Activated T-cell treated with anti-CD3 and anti-CD28 coated beads, Interleukin-2, amount 50 U/mL, for 72 hours (primary cell): ENCODE results near the gene RAB9A. TPM values are rescaled to one million over a fixed set of nuclear protein-coding genes. Genes with fewer than 3 reads are reported as not detected.
"Not testable (repeated sequence)": the region's sequence is repeated elsewhere in the genome, so short reads cannot be mapped to it uniquely, and the experiment has no call there.

Source experiments
- ATAC-seq, 2 donors: fragments of 150-1000 bp; cut with Tn5 transposase; replicated peaks in 1 of 2; 2 replicates each; pipeline ENCODE4 v1.10.0; 2021; ENCODE audit warnings: moderate library complexity in 2 of 2, mild to moderate bottlenecking in 1 of 2
- DNase-seq, 2 donors: peaks; one replicate each; pipeline ENCODE4 v3.0.0; 2021 to 2022; ENCODE audit warnings: mixed read lengths in 1 of 2
- H3K27ac Mint-ChIP-seq: one replicate; pipeline ENCODE4 v1.8.0; 2022; ENCODE audit warnings: mild to moderate bottlenecking, moderate library complexity, mixed read lengths
- H3K27me3 Mint-ChIP-seq: one replicate; pipeline ENCODE4 v1.8.0; 2022; ENCODE audit warnings: low read depth, mixed read lengths
- H3K36me3 Mint-ChIP-seq, 2 donors: one replicate each; pipeline ENCODE4 v1.8.0; 2022; ENCODE audit warnings: mixed read lengths in 2 of 2, mild to moderate bottlenecking in 1 of 2; ENCODE audit not compliant: insufficient read depth in 2 of 2
- H3K4me1 Mint-ChIP-seq: one replicate; pipeline ENCODE4 v1.8.0; 2022; ENCODE audit warnings: low read depth, mixed read lengths
- H3K4me3 Mint-ChIP-seq, 2 donors: one replicate each; pipeline ENCODE4 v1.8.0; 2022; ENCODE audit warnings: mild to moderate bottlenecking in 2 of 2, mixed read lengths in 2 of 2, moderate library complexity in 2 of 2
- H3K9me3 Mint-ChIP-seq, 2 donors: one replicate each; pipeline ENCODE4 v1.8.0; 2022; ENCODE audit warnings: mixed read lengths in 2 of 2
- total RNA-seq, 2 donors: library from RNA; stranded (reverse); gene quantifications; one replicate each; pipeline ENCODE4 v1.2.3, GENCODE V29; 2022

The RAB9A gene
- total RNA-seq, result 10 to 100 TPM; 56.0 to 71.6 TPM

DNA sequence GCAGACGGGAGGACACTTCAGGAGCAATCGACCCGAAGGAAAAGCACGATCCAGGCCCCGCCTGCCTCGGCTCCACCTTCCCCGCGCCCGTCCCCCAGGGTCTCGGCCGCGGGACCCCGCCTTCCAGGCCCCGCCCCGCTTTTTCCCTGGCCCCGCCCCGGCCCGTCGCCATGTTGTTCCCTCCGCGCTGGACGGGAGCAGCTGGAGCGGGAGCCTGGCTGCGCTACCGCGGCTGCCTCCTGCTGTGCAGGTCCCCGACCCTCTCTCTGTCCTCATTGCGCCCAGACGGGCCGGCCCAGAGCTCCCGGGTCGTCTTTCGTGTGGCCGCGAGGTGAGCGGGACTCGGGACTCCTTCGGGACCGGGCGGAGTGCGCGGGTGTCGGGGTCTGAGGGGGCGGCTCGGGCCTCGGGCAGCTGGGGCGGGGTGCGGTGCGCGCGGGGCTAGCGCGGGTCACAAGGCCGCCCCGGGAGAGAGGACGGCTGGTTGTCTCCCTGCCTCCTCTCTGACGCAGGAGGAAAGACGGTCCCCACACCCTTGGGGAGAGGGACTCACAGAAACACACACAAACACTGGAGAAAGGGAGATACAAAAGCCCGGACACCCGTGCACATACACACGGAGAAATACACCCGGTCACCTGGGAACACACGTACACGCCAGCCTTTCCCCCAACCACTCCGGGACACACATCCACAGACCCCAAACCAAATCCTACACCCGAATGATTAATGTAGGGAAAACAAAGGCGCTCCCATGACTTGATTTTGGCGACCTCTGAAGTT is at the start of gene RAB9A:
Gene RAB9A (plus strand): TSS at position 171 of the 783 bp plus-strand sequence. CDS start 19,619 bp downstream, outside the sequence.
- Mint-ChIP-seq H3K9me3 (no peaks in the 10 kb centered on the region), H3K36me3 (peaks cover 21 to 22% of the 10 kb centered on the region in 2 donors), H3K4me1 (peaks cover 70% of the 10 kb centered on the region), H3K27ac (peak within 1 kb of the TSS; percentile 96), H3K4me3 (peak within 1 kb of the TSS; percentile 73 to 97), H3K27me3 (peaks cover 42% of the 10 kb centered on the region)
- ATAC-seq, result peak; percentile 83
- peak; percentile 84 to 88 for DNase-seq

- not testable (repeated sequence) for H3K27ac Mint-ChIP-seq, H3K9me3 Mint-ChIP-seq, ATAC-seq, H3K4me3 Mint-ChIP-seq, H3K4me1 Mint-ChIP-seq, H3K36me3 Mint-ChIP-seq, DNase-seq
- peaks cover 41% of the 10 kb centered on the region for H3K27me3 Mint-ChIP-seq
These were observed 47.2 kb upstream of the RAB9A start for GRCh38 chrX:13641684-13642083.

GRCh38 chrX:13645464-13646153 is 43.3 kb upstream of the RAB9A start:
- no peak overlapping the region for H3K4me3 Mint-ChIP-seq
- H3K9me3 Mint-ChIP-seq, result peaks cover 0 to 2% of the 10 kb centered on the region in 2 donors
- H3K4me1 Mint-ChIP-seq, result peaks cover 15% of the 10 kb centered on the region
- peaks cover 0 to 4% of the 10 kb centered on the region in 2 donors for H3K36me3 Mint-ChIP-seq
- ATAC-seq, result no peak
- DNase-seq, result no peak
- peaks cover 52% of the 10 kb centered on the region for H3K27me3 Mint-ChIP-seq
- no peak overlapping the region for H3K27ac Mint-ChIP-seq

- H3K9me3 Mint-ChIP-seq, result peaks cover 0 to 2% of the 10 kb centered on the region in 2 donors
- peaks cover 0 to 4% of the 10 kb centered on the region in 2 donors for H3K36me3 Mint-ChIP-seq
- DNase-seq (peak; percentile 24 to 52), ATAC-seq (no peak)
- H3K4me1 Mint-ChIP-seq, result peaks cover 15% of the 10 kb centered on the region
- H3K4me3 Mint-ChIP-seq, result no peak overlapping the region
- H3K27ac Mint-ChIP-seq, result no peak overlapping the region
- H3K27me3 Mint-ChIP-seq, result peaks cover 52% of the 10 kb centered on the region
These were observed 42.8 kb upstream of the RAB9A start for GRCh38 chrX:13646154-13646549.

DNA sequence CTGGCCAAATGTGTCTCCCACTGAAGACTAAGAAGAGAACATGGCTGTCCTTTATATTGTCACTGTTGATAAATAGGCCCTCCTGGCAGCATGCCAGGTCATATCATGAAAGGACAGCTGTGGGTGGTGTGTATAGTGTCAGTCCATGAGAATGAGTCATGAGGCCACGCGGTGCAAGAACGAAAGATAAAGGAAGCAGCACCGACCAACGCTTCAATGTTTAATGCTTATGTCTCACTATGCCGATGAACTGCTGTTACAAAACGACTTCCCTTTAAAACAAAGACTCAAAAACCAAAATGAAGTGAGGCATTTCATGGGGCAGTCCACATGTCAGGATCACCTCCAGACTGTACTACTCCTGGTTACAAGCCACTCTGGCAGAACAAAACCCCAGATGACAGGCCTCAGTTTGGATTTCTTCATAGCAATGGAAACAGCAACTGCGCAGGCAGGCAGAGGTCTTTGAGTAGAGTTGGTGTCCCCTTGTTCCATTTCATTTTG is 41.2 kb upstream of the RAB9A start:
- H3K4me1 Mint-ChIP-seq, result peaks cover 23% of the 10 kb centered on the region
- ATAC-seq, result peak; percentile 87 to 97
- peak overlapping the region in 1 of 2 donors; percentile 85 for H3K4me3 Mint-ChIP-seq

GRCh38 chrX:13648336-13648735 is 40.6 kb upstream of the RAB9A start:
- not testable (repeated sequence) for H3K9me3 Mint-ChIP-seq, H3K36me3 Mint-ChIP-seq, DNase-seq, ATAC-seq
- Mint-ChIP-seq H3K4me1 (peaks cover 23% of the 10 kb centered on the region), H3K4me3 (peak overlapping the region in 1 of 2 donors; percentile 85), H3K27me3 (peaks cover 52% of the 10 kb centered on the region), H3K27ac (peak overlapping the region; percentile 95)

More for the DNA sequence above, 41.2 kb upstream of the RAB9A start:
- DNase-seq, result peak; percentile 72 to 75
- peaks cover 52% of the 10 kb centered on the region for H3K27me3 Mint-ChIP-seq
- H3K27ac Mint-ChIP-seq, result peak overlapping the region; percentile 95
- H3K36me3 Mint-ChIP-seq, result peaks cover 0 to 4% of the 10 kb centered on the region in 2 donors
- peaks cover 0 to 2% of the 10 kb centered on the region in 2 donors for H3K9me3 Mint-ChIP-seq

- Mint-ChIP-seq H3K36me3 (peaks cover 0 to 4% of the 10 kb centered on the region in 2 donors), H3K4me1 (peaks cover 37% of the 10 kb centered on the region), H3K27ac (no peak overlapping the region), H3K9me3 (peaks cover 0 to 2% of the 10 kb centered on the region in 2 donors), H3K4me3 (no peak overlapping the region), H3K27me3 (peaks cover 39% of the 10 kb centered on the region)
- DNase-seq (no peak), ATAC-seq (no peak)
These were observed 39.1 kb upstream of the RAB9A start for GRCh38 chrX:13649838-13650237.

GRCh38 chrX:13650318-13650717 is 38.6 kb upstream of the RAB9A start:
- no peak overlapping the region for H3K4me3 Mint-ChIP-seq
- no peak overlapping the region for H3K27ac Mint-ChIP-seq
- H3K36me3 Mint-ChIP-seq, result peaks cover 0 to 4% of the 10 kb centered on the region in 2 donors
- peaks cover 0 to 2% of the 10 kb centered on the region in 2 donors for H3K9me3 Mint-ChIP-seq
- ATAC-seq (no peak), DNase-seq (no peak)
- peaks cover 37% of the 10 kb centered on the region for H3K4me1 Mint-ChIP-seq
- peaks cover 35% of the 10 kb centered on the region for H3K27me3 Mint-ChIP-seq

- H3K27ac Mint-ChIP-seq, result peak overlapping the region; percentile 57
- H3K4me3 Mint-ChIP-seq, result peak overlapping the region in 1 of 2 donors; percentile 26
- ATAC-seq (no peak), DNase-seq (no peak)
- peaks cover 0 to 2% of the 10 kb centered on the region in 2 donors for H3K9me3 Mint-ChIP-seq
- peaks cover 34% of the 10 kb centered on the region for H3K4me1 Mint-ChIP-seq
- H3K36me3 Mint-ChIP-seq, result peaks cover 0 to 4% of the 10 kb centered on the region in 2 donors
- peaks cover 26% of the 10 kb centered on the region for H3K27me3 Mint-ChIP-seq
These were observed 37.8 kb upstream of the RAB9A start for GRCh38 chrX:13651150-13651549.

DNA sequence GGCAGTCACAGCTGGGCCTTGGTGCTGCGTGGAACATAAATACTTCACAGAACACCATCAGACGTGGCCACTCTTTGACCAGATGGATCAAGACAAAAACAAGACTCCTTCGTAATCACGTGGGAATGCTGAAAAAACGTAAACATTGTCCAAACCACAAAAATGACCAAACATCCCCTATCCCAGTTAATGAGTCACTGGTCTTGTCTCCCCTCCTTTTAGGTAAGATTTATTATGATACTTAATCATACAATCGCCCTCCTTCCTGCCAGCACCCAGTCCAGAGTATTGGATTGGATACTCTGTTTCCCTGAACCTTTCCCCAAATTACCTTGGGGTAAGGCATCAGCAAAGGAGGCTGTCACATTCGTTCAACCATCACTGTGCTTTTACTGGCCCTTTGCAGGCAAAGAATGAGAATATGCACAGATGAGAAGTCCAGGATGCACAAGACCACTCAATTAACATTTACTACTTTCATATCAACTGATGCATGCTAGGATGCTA is 36.6 kb upstream of the RAB9A start:
- peak overlapping the region; percentile 88 to 91 for H3K4me3 Mint-ChIP-seq
- peaks cover 31% of the 10 kb centered on the region for H3K4me1 Mint-ChIP-seq
- peaks cover 28% of the 10 kb centered on the region for H3K27me3 Mint-ChIP-seq
- H3K9me3 Mint-ChIP-seq, result peaks cover 0 to 2% of the 10 kb centered on the region in 2 donors
- ATAC-seq (no peak), DNase-seq (no peak)
- H3K27ac Mint-ChIP-seq, result peak overlapping the region; percentile 82
- peaks cover 0 to 4% of the 10 kb centered on the region in 2 donors for H3K36me3 Mint-ChIP-seq

DNA sequence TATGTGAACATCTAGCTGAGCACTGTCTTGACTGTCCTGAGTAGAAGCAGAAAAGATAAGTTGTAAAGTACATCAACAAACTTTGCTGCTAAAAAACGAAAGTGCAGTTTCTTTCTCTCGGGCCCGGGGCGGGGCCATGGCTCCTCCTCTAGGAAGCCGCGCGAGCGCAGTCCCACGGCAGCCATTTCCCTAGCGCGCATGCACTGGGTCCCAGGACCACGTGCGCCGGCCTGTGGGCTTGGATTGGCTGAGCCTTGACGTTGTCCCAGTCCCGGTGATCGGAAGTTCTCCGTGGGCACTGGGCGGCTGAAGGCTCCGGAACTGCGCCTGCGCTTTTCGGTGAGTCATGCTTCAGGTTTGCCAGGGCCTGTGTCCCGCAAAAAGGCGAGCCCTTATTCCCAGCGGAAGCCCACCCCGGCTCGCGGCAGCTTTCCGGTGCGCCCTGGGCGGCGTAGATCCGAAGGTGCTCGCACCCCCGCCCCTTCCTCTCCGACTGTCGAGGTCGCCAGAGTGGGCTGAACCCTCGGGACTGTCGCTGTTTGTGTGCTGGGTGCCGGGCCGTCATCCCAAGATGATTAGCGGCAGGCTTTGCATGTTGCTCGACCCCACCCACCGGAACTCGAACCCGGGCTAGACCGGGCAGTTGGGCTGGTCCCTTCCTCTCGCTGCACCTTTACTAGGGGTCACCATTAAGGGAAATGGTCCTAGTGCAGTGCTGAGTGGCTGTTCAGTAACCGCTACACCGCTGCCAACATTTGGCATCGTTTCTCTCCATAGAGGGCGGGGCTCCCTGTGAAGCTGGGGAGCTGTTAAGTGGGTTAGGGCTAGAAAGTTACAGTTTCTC is 35.9 kb upstream of the RAB9A start, which contains the start of gene TCEANC:
Gene TCEANC (plus strand): TSS at position 292 of the 844 bp plus-strand sequence. CDS start 9,368 bp downstream, outside the sequence.
- DNase-seq (peak; percentile 91 to 97), ATAC-seq (peak; percentile 97 to 98)
- peak within 1 kb of the TSS; percentile 88 to 91 for H3K4me3 Mint-ChIP-seq
- peaks cover 25% of the 10 kb centered on the region for H3K4me1 Mint-ChIP-seq
- H3K36me3 Mint-ChIP-seq, result no peaks in the 10 kb centered on the region
- peaks cover 0 to 2% of the 10 kb centered on the region in 2 donors for H3K9me3 Mint-ChIP-seq
- peaks cover 29% of the 10 kb centered on the region for H3K27me3 Mint-ChIP-seq
- peak within 1 kb of the TSS; percentile 88 for H3K27ac Mint-ChIP-seq

- Mint-ChIP-seq H3K36me3 (no peaks in the 10 kb centered on the region), H3K27me3 (peaks cover 23% of the 10 kb centered on the region), H3K4me1 (peaks cover 28% of the 10 kb centered on the region), H3K27ac (peak overlapping the region; percentile 73), H3K4me3 (peak overlapping the region; percentile 44 to 88), H3K9me3 (no peaks in the 10 kb centered on the region)
- DNase-seq, result no peak
- no peak for ATAC-seq
These were observed 34.8 kb upstream of the RAB9A start for GRCh38 chrX:13654116-13654515.
